Measurements from ENCODE around the gene PLXDC1. TPM values are rescaled to one million over a fixed set of nuclear protein-coding genes. Genes with fewer than 3 reads are reported as not detected.

The PLXDC1 gene
- total and polyA plus RNA-seq, 2 of the 13 experiments (the other 11 are each of a cell fraction or from before 2014, with no cell fraction given) = not detected

DNA sequence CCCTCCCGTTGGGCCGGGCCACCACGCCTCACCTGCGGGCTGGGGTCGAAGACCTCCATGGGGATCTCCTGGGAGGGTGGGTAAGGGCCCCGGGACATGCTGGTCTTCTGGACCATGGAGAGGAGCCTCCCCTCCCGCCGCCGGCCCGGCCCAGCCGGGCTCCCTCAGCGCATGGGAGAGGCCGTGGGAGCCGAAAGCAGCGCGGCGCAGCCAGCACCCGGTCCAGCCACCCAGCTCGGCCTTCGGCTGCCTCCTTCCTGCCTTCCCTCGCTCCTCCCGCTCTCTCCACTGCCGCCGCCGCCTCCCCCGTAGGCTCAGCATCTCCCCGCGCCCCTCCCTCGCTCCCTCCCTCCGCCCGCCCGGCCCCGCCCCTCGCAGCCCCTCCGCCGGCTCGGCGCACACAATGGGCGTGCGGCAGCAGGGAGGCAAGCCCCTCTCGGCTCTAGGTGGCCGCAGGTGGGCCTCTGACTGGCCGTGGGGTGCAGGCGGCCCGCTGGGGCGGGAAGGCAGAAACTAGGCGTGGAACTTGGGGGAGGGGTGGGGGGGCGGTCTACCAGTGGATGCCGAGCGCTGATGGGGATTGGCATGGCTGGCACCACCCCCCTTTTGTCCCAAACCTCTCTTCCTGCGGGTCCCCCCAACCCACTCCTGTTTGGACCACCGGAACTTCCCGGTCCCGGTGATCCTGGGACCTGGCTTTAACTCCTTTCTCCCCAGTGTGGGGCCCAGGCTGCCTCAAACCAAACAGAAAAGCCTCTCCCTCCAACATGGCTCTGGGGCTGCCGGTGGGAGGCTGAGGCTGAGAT is 46.1 kb upstream of the PLXDC1 start, which contains the start of gene CACNB1 (continued):
- TF ChIP-seq ZNF761 (CRISPR knock-in tag; conservative IDR thresholded peaks at IDR 0.05) (no peak), MATR3 (CRISPR knock-in tag; IDR thresholded peaks at IDR 0.05) (no peak), ATAD3A (CRISPR knock-in tag; IDR thresholded peaks at IDR 0.05) (no peak), ZNF558 (CRISPR knock-in tag; IDR thresholded peaks at IDR 0.05; ENCODE audit: borderline replicate concordance) (no peak), NCOA1 (CRISPR knock-in tag; IDR thresholded peaks at IDR 0.05) (no peak), ZNF883 (CRISPR knock-in tag; IDR thresholded peaks at IDR 0.05; ENCODE audit: not compliant biosample characterization) (peak; percentile 22), CBX1 (IDR thresholded peaks at IDR 0.05; ENCODE audit: low read depth) (no peak), ZNF780A (CRISPR knock-in tag; IDR thresholded peaks at IDR 0.05) (0 out of 2 replicates have a peak, but pooled peaks have one; percentile 52), EHMT2 (IDR thresholded peaks at IDR 0.05; ENCODE audit: borderline replicate concordance, low read depth, low read length) (no peak), ZNF230 (CRISPR knock-in tag; IDR thresholded peaks at IDR 0.05) (no peak), GZF1 (CRISPR knock-in tag; IDR thresholded peaks at IDR 0.05) (no peak), ATM (IDR thresholded peaks at IDR 0.05; ENCODE audit: borderline replicate concordance) (no peak), ZNF354B (CRISPR knock-in tag; IDR thresholded peaks at IDR 0.05) (no peak), ISX (CRISPR knock-in tag; conservative IDR thresholded peaks at IDR 0.05) (no peak), HDAC2 (CRISPR knock-in tag; IDR thresholded peaks at IDR 0.05) (no peak; the same call in none of the 2 replicates), ZNF773 (CRISPR knock-in tag; IDR thresholded peaks at IDR 0.05; ENCODE audit: borderline replicate concordance) (no peak), ZNF7 (CRISPR knock-in tag; IDR thresholded peaks at IDR 0.05) (no peak), ZC3H4 (CRISPR knock-in tag; IDR thresholded peaks at IDR 0.05; ENCODE audit: borderline replicate concordance) (no peak), HNRNPL (IDR thresholded peaks at IDR 0.05; ENCODE audit: low read depth, low read length) (0 out of 2 replicates have a peak, but pooled peaks have one; percentile 19), SUZ12 (IDR thresholded peaks at IDR 0.05; ENCODE audit: low read depth, low read length) (no peak), ZFP90 (CRISPR knock-in tag; IDR thresholded peaks at IDR 0.05; ENCODE audit: borderline replicate concordance) (no peak), SP2 (CRISPR knock-in tag; IDR thresholded peaks at IDR 0.05) (peak; percentile 44; the same call in 1 of the 2 replicates), HOXA5 (CRISPR knock-in tag; IDR thresholded peaks at IDR 0.05) (no peak), ZNF746 (CRISPR knock-in tag; IDR thresholded peaks at IDR 0.05) (no peak), TRAFD1 (CRISPR knock-in tag; IDR thresholded peaks at IDR 0.05; ENCODE audit: borderline replicate concordance) (no peak), ZBTB46 (CRISPR knock-in tag; IDR thresholded peaks at IDR 0.05; ENCODE audit: borderline replicate concordance) (no peak), ZNF580 (CRISPR knock-in tag; IDR thresholded peaks at IDR 0.05; ENCODE audit: borderline replicate concordance, low read depth) (no peak), DNMT1 (CRISPR knock-in tag; IDR thresholded peaks at IDR 0.05) (no peak), SMYD3 (CRISPR knock-in tag; IDR thresholded peaks at IDR 0.05) (no peak)
